NAMALWA (cell line): ENCODE measurements around the gene FGD6.

ENCODE experiments used
- DNase-seq: peaks from one replicate; pipeline ENCODE4 v3.0.0-alpha.2; 2015; ENCODE audit warnings: low spot score

The FGD6 gene

DNA sequence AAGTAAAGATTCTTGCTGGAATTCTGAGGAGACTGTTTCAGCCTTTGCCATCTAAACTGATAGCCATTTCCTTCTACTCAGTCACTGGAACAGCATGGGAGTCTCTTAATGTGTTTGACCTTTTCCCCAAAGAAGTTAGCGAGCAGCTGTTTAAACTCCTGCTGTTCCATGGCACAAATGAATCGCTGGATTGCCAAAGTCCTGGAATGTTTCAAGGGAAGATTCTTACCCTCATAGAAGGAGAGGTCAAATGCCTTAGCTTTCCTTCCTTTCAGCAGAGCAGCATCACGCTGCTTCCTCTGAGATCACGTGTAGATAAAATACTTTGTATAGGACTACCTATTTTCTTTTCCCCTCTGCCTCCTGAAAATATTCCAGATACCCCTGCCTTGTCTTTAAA lies 133.3 kb downstream of the FGD6 start:
- no peak for DNase-seq

- no peak for DNase-seq
Measured at GRCh38 chr12:95083471-95083870, 133.8 kb downstream of the FGD6 start.

DNA sequence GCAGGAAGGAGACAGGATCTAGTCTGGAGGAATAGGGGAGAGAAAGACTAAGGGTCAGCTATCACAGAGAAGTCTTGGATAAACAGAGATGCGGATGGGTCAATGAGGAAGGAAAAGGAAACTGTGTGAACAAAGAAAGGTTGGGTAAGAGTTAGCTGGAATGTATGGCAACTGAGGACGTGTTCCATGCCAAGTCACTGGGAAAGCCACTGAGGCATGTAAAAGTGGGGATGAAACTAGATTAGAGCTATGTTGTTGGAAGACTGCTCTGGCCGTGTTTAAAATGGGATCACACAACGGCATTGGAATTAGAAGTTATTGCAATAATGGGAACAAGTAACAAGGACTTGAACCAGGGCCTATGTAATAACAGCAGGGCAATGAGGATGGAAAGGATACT lies 139.9 kb downstream of the FGD6 start:
- DNase-seq, result no peak

DNA sequence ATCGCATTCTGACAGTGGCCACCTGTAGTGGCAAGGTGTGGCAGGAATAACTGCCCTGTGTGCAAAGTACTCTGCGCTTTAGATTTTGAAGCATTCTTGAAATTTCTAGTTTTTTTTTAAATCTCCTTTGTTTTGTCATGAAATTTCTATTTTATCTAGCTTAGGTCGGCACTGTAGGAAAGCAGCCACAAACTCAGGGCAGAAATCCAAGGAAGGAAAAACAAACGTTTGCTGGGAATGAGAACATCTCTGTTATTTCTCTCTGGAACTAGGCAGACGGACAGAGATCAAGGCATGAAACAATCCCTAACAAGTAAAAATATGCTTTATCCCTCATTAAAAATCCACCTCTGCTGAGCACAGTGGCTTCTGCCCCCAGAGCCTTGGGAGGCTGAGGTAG lies 142.5 kb downstream of the FGD6 start:
- no peak for DNase-seq

DNA sequence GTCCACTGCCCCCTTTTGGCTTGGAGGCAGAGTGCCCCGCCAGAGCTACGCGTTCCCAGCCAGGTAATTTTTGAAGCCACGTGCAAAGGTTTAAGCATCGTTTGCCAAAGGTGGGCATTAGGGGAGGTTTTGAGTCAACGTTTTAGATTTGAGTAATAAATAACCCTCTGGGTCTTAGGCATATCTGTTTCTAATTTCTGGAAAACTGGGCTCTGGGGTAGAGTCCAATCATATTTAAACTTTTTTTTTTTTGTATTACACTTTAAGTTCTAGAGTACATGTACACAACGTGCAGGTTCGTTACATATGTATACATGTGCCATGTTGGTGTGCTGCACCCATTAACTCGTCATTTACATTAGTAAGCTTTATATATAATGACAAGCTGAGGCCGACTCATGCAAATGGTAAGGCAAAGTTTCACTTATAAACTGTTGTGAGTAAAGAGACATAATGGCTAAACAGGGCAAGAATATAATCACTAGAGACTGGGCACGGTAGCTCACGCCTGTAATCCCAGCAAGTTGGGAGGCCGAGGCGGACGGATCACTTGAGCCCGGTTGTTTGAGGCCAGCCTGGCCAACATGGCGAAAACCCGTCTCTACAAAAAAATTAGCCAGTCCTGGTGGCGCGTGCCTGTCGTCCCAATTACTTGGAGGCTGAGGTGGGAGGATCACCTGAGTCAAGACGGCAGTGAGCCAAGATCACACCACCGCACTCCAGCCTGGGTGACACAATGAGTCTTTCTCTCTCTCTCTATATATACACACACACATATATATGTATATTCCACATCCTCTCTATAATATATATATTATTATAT lies 143.4 kb downstream of the FGD6 start:
- DNase-seq, result no peak

GRCh38 chr12:95072900-95073697 lies 144.2 kb downstream of the FGD6 start, which contains the start of gene NR2C1:
NR2C1 (minus strand) TSS chr12:95073618; CDS start chr12:95067384, 6,234 bp downstream.
- peak; percentile 95 for DNase-seq

DNA sequence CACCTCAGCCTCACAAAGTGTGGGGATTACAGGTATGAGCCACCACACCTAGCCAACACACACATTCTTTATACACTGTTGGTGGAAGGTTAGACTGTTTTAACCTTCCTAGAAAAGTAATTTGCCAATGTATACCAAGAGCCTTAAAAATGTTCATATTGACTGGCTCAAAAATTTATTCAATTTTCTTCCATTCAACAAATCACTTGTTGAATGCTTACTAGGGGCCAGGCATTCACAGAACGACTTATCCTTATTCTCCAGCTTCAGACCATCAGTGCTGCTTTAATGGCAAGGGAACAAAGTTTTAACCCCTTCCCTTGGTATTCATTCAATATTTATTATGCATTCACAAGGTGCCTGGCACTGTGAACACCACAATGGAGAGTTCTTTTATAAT lies 146.9 kb downstream of the FGD6 start:
- DNase-seq, result no peak

GRCh38 chr12:95066091-95066855 lies 151.0 kb downstream of the FGD6 start:
- no peak for DNase-seq

GRCh38 chr12:95060951-95061350 lies 156.3 kb downstream of the FGD6 start:
- no peak for DNase-seq

DNA sequence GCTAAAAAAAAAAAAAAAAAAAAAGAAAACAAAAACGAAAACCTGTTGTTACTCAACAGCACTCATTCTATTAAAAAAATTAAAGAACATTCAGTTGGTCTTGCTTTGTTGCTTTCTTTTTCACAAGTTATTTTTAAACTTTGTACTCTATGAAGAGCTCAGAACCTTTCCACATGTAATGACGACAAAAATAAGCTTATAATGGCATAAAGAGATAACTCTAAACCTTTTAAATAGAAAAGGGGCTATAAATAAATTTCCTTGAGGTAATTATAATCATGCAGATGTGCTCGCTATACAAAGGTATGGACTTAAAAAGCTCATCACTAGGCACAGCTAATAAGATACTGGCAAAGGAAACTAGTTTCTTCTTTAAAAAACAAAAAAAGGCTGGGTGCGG lies 157.3 kb downstream of the FGD6 start:
- no peak for DNase-seq

GRCh38 chr12:95057424-95057823 lies 159.8 kb downstream of the FGD6 start:
- DNase-seq, result no peak

GRCh38 chr12:95055057-95055456 lies 162.2 kb downstream of the FGD6 start:
- no peak for DNase-seq

DNA sequence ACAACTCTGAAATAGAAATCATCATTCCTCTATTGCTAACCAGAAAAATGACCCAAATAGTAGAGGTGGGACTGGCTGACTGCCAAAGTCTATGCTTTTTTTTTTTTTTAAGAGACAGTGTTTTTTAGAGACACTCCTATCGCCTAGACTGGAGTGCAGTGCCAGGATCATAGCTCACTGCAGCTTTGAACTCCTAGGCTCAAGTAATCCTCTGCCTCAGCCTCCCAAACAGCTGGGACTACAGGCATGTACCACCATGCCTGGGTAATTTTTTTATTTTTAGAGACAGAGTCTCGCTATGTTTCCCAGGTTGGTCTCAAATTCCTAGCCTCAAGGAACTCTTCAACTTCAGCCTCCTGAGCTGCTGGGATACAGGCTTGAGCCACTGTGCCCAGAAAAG lies 163.1 kb downstream of the FGD6 start:
- no peak for DNase-seq

- DNase-seq, result no peak
Measured at GRCh38 chr12:95051241-95051640, 166.0 kb downstream of the FGD6 start.

- no peak for DNase-seq
Measured at GRCh38 chr12:95037906-95038305, 179.4 kb downstream of the FGD6 start.

DNA sequence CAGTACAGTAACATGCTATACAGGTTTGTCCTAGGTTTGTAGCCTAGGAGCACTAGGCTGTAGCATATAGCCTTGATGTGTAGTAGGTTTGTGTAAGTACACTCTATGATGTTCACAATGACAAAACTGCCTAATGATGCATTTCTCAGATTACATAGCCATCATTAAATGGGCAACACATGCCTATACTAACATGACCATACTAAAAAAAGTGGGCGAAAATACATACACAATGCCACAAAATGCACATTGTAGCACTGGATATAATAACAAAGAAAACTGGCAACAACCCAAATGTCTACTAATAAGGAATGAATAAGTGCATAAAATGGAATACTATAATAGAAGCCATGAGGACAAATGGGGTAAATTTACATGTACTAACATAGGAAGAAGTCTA lies 182.5 kb downstream of the FGD6 start:
- no peak for DNase-seq
